GM13977 (cell line): Measurements from ENCODE around the gene ADIPOR2.

ENCODE experiments used
- DNase-seq: peaks from one replicate; pipeline ENCODE4 v3.0.0; 2012; ENCODE audit warnings: low spot score
- in situ Hi-C: fragments of 300-500 bp; cut with MboI; formaldehyde crosslinking; loops from one replicate; pipeline ENCODE4 v1.12.0; 2022; ENCODE audit warnings: low sequenced_read_pairs, low pct_unique_long_range_greater_than_20kb, mixed read lengths, inconsistent platforms; ENCODE audit not compliant: unreplicated experiment
- TF ChIP-seq, protein P1 (sequence below): IDR thresholded peaks from 2 replicates; pipeline ENCODE4 v1.5.1; 2012; ENCODE audit warnings: mild to moderate bottlenecking, control low read depth; ENCODE audit not compliant: insufficient read depth; ENCODE audit errors: extremely low read depth, missing control alignments

Gene ADIPOR2

DNA sequence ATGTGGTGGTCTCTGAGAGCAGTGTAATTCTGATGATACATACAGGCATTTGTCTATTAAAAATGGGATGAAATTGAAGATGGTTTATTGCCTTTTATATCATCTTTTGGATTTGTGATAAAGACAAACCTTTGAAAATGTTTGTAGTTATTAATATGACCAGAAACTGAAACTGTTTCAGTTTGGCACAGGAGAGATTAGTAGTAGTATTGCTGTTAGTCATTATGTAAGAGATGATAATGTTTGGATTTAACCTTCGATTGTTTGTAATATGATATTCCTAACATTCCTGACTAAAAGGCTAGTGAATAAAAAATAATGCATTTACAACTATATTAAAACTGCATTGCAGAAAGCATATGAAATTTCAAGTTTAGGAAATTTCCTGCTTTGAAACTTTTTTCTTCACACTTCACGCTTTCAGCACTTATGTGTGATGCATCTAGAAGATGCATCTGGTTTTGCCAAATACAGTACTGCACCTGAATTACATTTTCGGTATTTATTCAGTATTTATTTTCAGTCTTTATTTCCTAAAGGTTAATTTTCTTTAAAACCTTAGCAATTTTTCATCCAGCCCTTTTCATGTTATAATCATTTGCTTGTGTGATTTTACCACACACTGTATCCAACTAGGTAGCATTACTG lies 25.5 kb downstream of the ADIPOR2 start:
- DNase-seq = peak; percentile 30
- TF ChIP-seq, protein P1, sequence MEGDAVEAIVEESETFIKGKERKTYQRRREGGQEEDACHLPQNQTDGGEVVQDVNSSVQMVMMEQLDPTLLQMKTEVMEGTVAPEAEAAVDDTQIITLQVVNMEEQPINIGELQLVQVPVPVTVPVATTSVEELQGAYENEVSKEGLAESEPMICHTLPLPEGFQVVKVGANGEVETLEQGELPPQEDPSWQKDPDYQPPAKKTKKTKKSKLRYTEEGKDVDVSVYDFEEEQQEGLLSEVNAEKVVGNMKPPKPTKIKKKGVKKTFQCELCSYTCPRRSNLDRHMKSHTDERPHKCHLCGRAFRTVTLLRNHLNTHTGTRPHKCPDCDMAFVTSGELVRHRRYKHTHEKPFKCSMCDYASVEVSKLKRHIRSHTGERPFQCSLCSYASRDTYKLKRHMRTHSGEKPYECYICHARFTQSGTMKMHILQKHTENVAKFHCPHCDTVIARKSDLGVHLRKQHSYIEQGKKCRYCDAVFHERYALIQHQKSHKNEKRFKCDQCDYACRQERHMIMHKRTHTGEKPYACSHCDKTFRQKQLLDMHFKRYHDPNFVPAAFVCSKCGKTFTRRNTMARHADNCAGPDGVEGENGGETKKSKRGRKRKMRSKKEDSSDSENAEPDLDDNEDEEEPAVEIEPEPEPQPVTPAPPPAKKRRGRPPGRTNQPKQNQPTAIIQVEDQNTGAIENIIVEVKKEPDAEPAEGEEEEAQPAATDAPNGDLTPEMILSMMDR = no peak
- in situ Hi-C loops = no loop called here

DNA sequence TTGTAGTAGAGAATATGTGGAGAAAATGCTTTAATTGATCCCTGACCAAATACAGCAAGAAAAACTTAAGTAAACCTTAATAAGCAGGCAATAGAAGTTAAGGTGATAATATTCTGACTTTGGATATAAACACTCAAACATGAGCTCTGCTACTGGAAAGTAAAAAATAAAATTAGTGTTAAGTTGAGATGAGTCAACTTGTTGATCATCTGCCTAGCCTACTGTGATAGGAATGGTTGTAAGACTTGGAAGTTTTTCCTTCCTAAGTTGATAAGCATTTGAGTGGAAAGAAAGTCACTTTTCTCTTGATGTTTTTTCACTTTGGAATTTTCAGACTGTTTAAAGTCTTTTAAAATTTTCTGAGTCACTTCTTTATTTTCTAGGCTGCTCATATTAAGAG lies 26.0 kb downstream of the ADIPOR2 start:
- in situ Hi-C loops = no loop called here
- TF ChIP-seq, protein P1 = no peak
- DNase-seq = no peak

DNA sequence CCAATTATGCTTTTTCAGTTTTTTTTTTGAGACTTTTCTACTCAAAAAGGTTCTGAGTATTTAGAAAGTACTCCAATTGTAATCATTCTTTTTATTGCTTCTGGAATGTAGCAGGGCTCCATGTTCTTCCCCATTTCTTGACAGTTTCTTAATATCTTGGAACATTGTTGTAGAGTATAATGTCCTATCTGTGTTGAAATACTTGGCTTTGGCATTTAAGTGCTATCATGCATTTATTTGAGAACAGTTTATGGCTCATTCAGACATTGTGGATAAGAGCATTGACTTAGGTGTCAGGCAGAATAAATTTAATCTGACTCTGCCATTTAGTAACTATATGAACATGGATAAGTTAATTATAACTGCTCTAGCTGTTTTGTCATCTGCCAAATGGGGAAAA lies 28.3 kb downstream of the ADIPOR2 start:
- no peak for DNase-seq
- in situ Hi-C loops = no loop called here
- TF ChIP-seq, protein P1 = no peak

DNA sequence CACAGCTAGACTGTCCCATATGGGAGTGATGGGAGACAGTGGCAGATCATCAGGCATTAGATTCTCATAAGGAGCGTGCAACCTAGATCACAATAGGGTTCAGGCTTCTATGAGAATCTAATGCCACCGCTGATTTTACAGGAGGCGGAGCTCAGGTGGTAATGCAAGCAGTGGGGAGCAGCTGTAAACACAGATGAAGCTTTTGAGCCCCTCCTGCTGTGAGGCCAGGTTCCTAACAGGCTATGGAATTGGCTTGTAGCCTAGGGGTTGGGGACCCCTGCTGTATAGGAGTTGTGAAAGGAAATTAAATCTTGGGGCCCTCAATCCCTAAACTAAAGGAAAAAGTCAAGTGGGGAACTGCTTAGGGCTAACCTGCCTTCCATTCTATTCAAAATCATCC lies 29.6 kb downstream of the ADIPOR2 start:
- TF ChIP-seq, protein P1 = no peak
- in situ Hi-C loops = no loop called here
- DNase-seq = no peak

DNA sequence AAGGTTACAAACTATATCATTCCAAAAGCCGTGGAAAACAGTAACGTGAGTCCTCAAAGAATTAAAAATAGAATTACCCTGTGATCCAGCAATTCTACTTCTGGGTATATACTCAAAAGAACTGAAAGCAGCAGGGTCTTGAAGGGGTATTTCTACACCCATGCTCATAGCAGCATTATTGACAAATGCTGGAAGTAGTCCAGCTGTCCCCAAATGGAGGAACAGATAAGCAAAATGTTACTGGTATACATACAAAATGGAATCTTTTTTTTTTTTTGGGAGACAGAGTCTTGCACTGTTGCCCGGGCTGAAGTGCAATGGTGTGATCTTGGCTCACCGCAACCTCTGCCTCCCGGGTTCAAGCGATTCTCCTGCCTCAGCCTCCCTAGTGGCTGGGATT lies 32.9 kb downstream of the ADIPOR2 start:
- TF ChIP-seq, protein P1 = no peak
- no peak for DNase-seq
- in situ Hi-C loops = no loop called here

DNA sequence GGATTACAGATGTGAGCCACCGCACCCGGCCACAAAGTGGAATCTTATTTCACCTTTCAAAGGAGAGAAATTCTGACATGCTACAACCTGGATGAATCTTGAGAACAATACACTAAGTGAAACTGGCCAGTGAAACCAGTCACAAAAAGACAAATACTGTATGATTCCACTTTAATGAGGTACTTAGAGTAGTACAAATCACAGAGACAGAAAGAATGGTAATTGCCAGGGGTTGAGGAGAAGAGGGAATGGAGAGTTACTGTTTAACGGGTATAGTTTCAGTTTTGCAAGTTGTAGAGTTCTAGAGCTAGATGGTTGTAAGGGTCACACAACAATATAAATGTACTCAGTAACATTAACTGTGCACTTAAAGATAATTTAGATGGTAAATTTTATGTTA lies 33.4 kb downstream of the ADIPOR2 start:
- DNase-seq = no peak
- in situ Hi-C loops = no loop called here
- TF ChIP-seq, protein P1 = no peak
